Measurements from ENCODE around the gene HS3ST3B1. TPM values are rescaled to one million over a fixed set of nuclear protein-coding genes. Genes with fewer than 3 reads are reported as not detected.

Gene HS3ST3B1
- 1 to 10 TPM in 1 of 2 donors, under 1 TPM in 1; 0.99 to 1.6 TPM for total RNA-seq

DNA sequence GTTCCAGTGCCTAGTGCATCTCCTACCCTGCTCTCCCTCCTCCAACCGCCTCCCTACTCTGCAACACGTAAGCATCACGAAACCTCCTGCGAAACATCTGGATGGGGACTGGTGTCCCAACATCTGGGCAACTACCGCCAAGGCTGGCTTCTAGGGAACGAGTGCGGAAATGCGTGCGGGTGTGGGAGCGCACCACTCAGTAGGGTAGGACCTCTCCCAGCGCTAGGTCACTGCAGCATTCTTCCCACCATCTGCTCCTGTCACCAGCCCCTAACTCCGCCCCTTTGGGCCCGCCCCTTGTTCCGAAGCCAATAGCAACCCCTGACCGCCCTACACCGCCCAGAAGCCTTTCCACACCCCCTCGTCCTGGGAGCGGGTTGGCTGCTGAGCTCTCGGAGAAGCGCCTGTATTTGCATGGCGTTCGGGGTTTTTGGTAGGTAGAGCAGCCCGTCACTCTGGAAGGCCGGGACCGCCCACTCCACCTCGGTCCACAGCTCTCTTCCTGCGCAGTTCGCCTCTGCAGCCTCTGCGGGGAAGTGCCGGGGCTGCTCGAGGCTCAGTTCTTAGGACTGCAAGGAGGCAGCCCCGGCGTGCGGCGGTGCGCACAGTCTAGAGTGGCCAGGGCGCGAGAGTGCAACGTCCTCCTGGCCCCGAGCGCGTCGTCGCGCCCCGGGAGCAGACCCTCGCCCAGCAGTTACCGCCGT is at the start of gene HS3ST3B1:
Gene HS3ST3B1 (plus strand): TSS at position 507 of the 704 bp plus-strand sequence. CDS start 438 bp downstream, outside the sequence.
- Histone ChIP-seq H3K4me1 (peaks cover 69% of the 10 kb centered on the region), H3K9me3 (no peaks in the 10 kb centered on the region), H3K36me3 (replicated peaks in 1 of 2; ENCODE audit: insufficient read depth in 1 of 2, low read depth in 2 of 2) (no peaks in the 10 kb centered on the region), H3K27ac (peak within 1 kb of the TSS in 3 of 4 donors; percentile 68 to 85 (median 73)), H3K4me3 (peak within 1 kb of the TSS; percentile 22 to 61), H3K27me3 (peaks cover 0 to 41% of the 10 kb centered on the region in 2 donors)
- intact Hi-C loops (cut with DNase I) = loop anchor here (5.0 kb wide), 1 partner anchor 627 kb away; no protein-coding TSS in a partner anchor
- ATAC-seq (peak; percentile 92), DNase-seq (peak; percentile 96 to 99 (median 98))
- peak; percentile 36 to 83 (median 83) for TF ChIP-seq POLR2A (IDR thresholded peaks at IDR 0.05)
- TF ChIP-seq, protein P1, sequence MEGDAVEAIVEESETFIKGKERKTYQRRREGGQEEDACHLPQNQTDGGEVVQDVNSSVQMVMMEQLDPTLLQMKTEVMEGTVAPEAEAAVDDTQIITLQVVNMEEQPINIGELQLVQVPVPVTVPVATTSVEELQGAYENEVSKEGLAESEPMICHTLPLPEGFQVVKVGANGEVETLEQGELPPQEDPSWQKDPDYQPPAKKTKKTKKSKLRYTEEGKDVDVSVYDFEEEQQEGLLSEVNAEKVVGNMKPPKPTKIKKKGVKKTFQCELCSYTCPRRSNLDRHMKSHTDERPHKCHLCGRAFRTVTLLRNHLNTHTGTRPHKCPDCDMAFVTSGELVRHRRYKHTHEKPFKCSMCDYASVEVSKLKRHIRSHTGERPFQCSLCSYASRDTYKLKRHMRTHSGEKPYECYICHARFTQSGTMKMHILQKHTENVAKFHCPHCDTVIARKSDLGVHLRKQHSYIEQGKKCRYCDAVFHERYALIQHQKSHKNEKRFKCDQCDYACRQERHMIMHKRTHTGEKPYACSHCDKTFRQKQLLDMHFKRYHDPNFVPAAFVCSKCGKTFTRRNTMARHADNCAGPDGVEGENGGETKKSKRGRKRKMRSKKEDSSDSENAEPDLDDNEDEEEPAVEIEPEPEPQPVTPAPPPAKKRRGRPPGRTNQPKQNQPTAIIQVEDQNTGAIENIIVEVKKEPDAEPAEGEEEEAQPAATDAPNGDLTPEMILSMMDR (IDR thresholded peaks at IDR 0.05) = peak in 3 of 7 experiments; percentile 34 to 45 (median 38)
- 0 to 1% methylated on average over 18 to 49 of the region's 49 CpGs for WGBS, 2 donors

DNA sequence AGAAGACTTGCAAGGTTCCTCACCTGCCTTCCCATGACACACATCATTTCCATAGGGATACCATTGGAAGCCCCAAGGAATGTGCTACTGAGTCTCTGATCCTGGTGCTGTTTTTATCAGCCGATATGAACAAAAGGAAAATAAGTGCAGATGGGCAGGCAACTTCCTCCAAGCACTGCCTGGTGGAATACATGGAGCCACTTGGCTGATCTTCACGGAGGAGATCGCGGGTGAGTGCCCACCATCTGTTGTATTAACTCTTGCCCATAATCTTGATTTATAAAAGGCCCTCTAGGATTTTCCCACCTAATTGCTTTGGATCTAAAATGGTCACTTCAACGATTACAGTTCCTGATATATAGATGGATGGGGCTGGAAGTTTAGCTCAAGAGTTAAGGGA is 39.5 kb upstream of the HS3ST3B1 start:
- Histone ChIP-seq H3K4me1 (no peaks in the 10 kb centered on the region), H3K27ac (no peak overlapping the region), H3K36me3 (replicated peaks in 1 of 2; ENCODE audit: insufficient read depth in 1 of 2, low read depth in 2 of 2) (no peaks in the 10 kb centered on the region), H3K4me3 (no peak overlapping the region), H3K27me3 (no peaks in the 10 kb centered on the region), H3K9me3 (no peaks in the 10 kb centered on the region)
- 80 to 85% methylated on average over 5 of the region's 5 CpGs for WGBS, 2 donors
- intact Hi-C loops (cut with DNase I) = no loop called here
- TF ChIP-seq POLR2A (IDR thresholded peaks at IDR 0.05) = no peak
- TF ChIP-seq, protein P1 (IDR thresholded peaks at IDR 0.05) = no peak
- no peak for ATAC-seq
- no peak for DNase-seq

DNA sequence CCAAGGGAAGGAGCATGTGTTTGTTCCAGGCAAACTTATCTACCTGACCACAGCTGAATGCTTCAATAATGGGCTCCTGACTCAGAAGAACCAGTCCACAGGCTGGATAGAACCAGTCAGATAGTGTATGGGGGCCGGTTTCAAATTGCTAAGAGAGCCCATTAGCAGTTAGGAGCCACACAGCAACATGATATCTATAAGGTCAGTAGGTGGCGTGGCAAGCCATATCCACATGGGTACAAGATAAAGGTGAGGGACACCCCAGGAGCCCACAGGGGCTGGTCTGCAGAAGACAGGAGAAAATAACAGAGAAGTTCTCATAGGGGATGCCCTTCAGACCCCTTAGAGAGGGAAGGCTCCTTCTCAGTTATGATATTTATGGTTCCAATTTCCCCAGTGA is 32.6 kb upstream of the HS3ST3B1 start:
- Histone ChIP-seq H3K27me3 (no peaks in the 10 kb centered on the region), H3K4me1 (no peaks in the 10 kb centered on the region), H3K36me3 (replicated peaks in 1 of 2; ENCODE audit: insufficient read depth in 1 of 2, low read depth in 2 of 2) (no peaks in the 10 kb centered on the region), H3K27ac (no peak overlapping the region), H3K9me3 (no peaks in the 10 kb centered on the region), H3K4me3 (no peak overlapping the region)
- 54 to 55% methylated on average over 2 of the region's 2 CpGs for WGBS, 2 donors
- DNase-seq (peak in 1 of 4 donors; percentile 10), ATAC-seq (no peak)
- intact Hi-C loops (cut with DNase I) = no loop called here
- no peak for TF ChIP-seq POLR2A (IDR thresholded peaks at IDR 0.05)
- TF ChIP-seq, protein P1 (IDR thresholded peaks at IDR 0.05) = peak in 2 of 7 experiments; percentile 11 to 13

DNA sequence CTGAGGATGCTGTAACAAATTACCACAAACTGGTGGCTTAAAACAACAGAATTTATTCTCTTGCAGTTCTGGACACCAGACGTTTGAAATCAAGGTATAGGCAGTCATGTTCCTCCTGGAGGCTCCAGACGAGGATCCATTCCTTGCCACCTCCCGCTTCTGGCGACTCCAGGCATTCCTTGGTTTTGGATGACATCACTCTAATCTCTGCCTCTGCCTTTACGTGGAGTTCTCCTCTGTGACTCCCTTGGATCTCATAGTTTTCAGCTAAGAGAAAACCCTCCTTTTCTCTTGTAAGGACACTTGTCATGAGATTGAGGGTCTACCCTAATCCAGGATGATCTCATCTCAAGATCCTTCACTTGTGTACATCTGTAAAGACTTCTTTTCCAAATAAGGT is 31.4 kb upstream of the HS3ST3B1 start:
- no peaks in the 10 kb centered on the region for H3K9me3 ChIP-seq
- TF ChIP-seq, protein P1 (IDR thresholded peaks at IDR 0.05) = no peak
- TF ChIP-seq POLR2A (IDR thresholded peaks at IDR 0.05) = no peak
- no peak for ATAC-seq

More for the DNA sequence above, 31.4 kb upstream of the HS3ST3B1 start:
- DNase-seq = no peak
- H3K27ac ChIP-seq = no peak overlapping the region
- H3K4me3 ChIP-seq = no peak overlapping the region
- H3K36me3 ChIP-seq (replicated peaks in 1 of 2; ENCODE audit: insufficient read depth in 1 of 2, low read depth in 2 of 2) = no peaks in the 10 kb centered on the region
- H3K27me3 ChIP-seq = no peaks in the 10 kb centered on the region
- intact Hi-C loops (cut with DNase I) = no loop called here
- 55 to 57% methylated on average over 5 of the region's 5 CpGs for WGBS, 2 donors
- H3K4me1 ChIP-seq = no peaks in the 10 kb centered on the region

Measured in body of pancreas (tissue), 4 donors.